ENCODE results near the gene SBK1.

Gene SBK1

GRCh38 chr16:28283173-28283572 lies 9.2 kb upstream of the SBK1 start:
- DNase-seq = no peak

GRCh38 chr16:28283798-28284577 lies 8.3 kb upstream of the SBK1 start:
- DNase-seq = no peak

GRCh38 chr16:28285649-28286048 lies 6.7 kb upstream of the SBK1 start:
- DNase-seq = no peak

- no peak for DNase-seq
Observed at GRCh38 chr16:28288114-28288513, 4.2 kb upstream of the SBK1 start.

- DNase-seq = no peak
Observed at GRCh38 chr16:28289048-28289447, 3.3 kb upstream of the SBK1 start.

- DNase-seq = no peak
Observed at GRCh38 chr16:28289939-28290858, 2.1 kb upstream of the SBK1 start.

- no peak for DNase-seq
Observed at GRCh38 chr16:28290859-28291254, 1.5 kb upstream of the SBK1 start.

GRCh38 chr16:28292731-28293600 lies 641 bp downstream of the SBK1 start:
- no peak for DNase-seq

GRCh38 chr16:28293601-28293960 lies 1.3 kb downstream of the SBK1 start:
- no peak for DNase-seq

GRCh38 chr16:28294201-28294600 lies 1.9 kb downstream of the SBK1 start:
- no peak for DNase-seq

- DNase-seq = no peak
Observed at GRCh38 chr16:28295276-28295675, 3.0 kb downstream of the SBK1 start.

- no peak for DNase-seq
Observed at GRCh38 chr16:28297308-28297707, 5.0 kb downstream of the SBK1 start.

GRCh38 chr16:28297784-28298510 lies 5.6 kb downstream of the SBK1 start:
- DNase-seq = no peak

GRCh38 chr16:28298511-28298878 lies 6.2 kb downstream of the SBK1 start:
- no peak for DNase-seq

GRCh38 chr16:28300327-28300726 lies 8.0 kb downstream of the SBK1 start:
- no peak for DNase-seq

- no peak for DNase-seq
Observed at GRCh38 chr16:28301154-28301553, 8.8 kb downstream of the SBK1 start.

GRCh38 chr16:28301620-28302019 lies 9.3 kb downstream of the SBK1 start:
- no peak for DNase-seq

- no peak for DNase-seq
Observed at GRCh38 chr16:28303132-28303531, 10.8 kb downstream of the SBK1 start.

GRCh38 chr16:28304214-28304613 lies 11.9 kb downstream of the SBK1 start:
- DNase-seq = no peak

GRCh38 chr16:28307936-28308335 lies 15.6 kb downstream of the SBK1 start:
- DNase-seq = no peak

GRCh38 chr16:28308794-28309584 lies 16.7 kb downstream of the SBK1 start:
- no peak for DNase-seq
